HG03575 (cell line): Measurements from ENCODE around the gene CTAGE1.
"Not testable (repeated sequence)": the region's sequence is repeated elsewhere in the genome, so short reads cannot be mapped to it uniquely, and the experiment has no call there.

Experiments
- ATAC-seq: cut with Tn5 transposase; IDR thresholded peaks from one replicate; pipeline ENCODE4 v1.9.1; 2021; ENCODE audit not compliant: unreplicated experiment, insufficient number of reproducible peaks, low FRiP score; ENCODE audit errors: extremely low read depth

CTAGE1 gene

GRCh38 chr18:22399949-22400348, 17.8 kb downstream of the CTAGE1 start:
- ATAC-seq: no peak

GRCh38 chr18:22398464-22398863, 19.3 kb downstream of the CTAGE1 start:
- ATAC-seq: no peak

- ATAC-seq: no peak
Measured at GRCh38 chr18:22394428-22394827, 23.3 kb downstream of the CTAGE1 start.

- ATAC-seq: not testable (repeated sequence)
Measured at GRCh38 chr18:22393164-22393563, 24.6 kb downstream of the CTAGE1 start.

DNA sequence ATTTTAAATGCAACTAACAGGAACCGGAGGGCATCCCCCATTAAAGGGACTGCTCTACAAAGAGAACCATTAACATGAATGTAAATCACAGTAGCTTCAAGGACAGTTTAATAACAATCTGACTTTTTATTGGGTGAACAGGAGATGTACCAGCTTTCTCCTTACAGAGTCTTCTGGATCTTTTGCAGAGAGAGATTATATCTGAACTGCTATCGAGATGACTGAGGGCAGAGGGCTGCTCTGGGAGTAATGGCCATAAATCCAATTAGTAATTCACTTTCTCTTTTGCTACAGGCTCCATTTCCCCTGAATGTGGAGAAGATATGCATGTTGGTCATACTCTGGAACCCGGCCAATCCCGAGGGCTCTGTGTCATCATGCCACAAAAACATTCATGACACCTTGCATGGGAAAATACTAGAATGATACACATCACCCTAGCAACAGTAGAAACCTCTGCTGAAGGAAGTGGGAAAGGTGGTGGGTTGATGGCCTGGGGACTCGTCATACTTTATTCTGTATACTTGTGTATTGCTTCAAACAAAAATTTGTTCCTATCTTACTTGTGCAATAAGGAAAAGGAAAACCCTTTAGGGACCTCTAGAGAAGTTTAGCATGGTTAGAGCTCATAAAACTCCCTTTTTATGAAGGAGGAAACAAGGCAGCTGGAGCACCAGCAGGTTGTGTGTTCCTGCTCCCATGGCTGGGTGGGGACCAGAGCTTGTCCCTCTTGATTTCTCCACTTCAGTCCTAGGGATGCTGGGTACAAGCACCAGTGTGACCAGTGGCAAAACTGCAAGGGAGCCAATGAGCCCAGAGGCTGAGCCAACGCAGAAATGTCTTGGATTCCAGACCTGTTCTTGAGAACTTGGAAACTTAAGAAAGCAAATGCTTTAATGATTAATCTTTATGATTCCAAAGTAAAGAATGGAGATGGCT, 26.0 kb downstream of the CTAGE1 start:
- ATAC-seq: no peak

GRCh38 chr18:22387787-22388186, 29.9 kb downstream of the CTAGE1 start:
- no peak for ATAC-seq

- ATAC-seq: no peak
Measured at GRCh38 chr18:22387364-22387763, 30.4 kb downstream of the CTAGE1 start.

GRCh38 chr18:22385718-22386117, 32.0 kb downstream of the CTAGE1 start:
- ATAC-seq: no peak

DNA sequence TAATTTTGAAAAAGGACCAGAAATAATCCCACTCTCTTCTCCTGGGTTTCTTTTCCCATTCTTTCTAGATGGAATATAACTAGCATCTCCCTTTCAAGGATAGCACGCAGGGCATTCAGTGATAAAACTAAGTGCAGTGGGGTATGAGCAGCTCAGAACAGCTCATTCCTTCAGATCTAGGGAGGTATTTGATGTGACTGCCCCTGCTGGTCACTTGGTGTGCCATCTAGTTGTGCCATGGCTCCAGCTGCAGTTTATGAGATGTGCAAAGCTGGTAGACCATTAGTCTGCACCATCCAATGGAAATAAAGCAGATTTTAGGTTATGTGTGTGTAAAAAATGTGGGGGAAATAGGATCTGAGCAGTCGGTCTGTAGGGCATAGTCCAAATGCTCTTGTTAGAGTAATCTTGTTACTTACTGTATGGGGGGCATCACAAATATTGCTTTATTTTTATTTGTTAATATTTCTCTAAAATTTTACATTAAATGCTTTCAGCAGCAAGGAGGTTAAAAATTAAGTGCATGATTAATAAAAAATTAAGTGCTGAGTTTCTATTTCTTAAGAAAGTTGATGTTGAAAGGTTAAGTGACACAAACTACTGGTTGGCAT, 38.9 kb downstream of the CTAGE1 start:
- no peak for ATAC-seq

- ATAC-seq: no peak
Measured at GRCh38 chr18:22377769-22378168, 39.9 kb downstream of the CTAGE1 start.

DNA sequence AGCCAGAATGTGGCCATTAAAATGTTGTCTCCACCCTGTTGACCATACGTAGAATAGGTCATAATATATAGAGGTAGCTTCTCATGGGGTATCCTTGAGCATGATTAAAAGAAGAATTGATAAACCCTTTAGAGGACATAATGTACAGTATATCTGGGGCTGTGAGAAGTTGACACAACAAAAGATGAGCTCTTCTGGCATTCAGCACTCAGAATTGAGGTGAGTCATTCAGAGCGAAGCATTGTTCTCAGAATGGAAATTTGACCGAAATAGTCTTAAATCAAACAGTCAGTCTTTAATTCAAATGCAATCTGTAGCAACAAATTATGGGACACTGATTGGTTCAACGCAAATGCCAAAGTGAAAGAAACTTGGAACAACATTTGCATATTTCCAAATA, 47.3 kb downstream of the CTAGE1 start:
- no peak for ATAC-seq

DNA sequence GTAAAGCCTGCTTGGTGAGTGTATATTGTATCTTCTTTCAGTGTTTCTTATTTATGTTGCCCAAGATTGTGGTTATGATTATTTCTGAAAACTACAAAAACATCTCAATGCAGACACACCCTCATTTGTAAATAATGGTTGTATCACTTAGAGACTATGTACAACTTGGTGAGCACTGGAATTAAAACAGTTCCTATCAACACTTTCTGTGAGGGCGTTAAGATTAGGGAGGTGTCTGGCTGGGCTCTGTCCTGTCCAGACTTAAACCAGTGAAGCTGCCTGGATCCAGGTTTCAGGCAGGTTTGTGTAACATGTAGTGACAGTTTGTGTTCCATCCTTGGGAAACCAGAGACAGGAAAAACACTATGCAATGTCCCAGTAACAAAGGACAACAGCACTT, 49.7 kb downstream of the CTAGE1 start:
- ATAC-seq: no peak

GRCh38 chr18:22367303-22367702, 50.4 kb downstream of the CTAGE1 start:
- ATAC-seq: no peak

GRCh38 chr18:22363867-22364463, 53.8 kb downstream of the CTAGE1 start:
- no peak for ATAC-seq
